Epithelial cell of proximal tubule (primary cell): Measurements from ENCODE around the gene SPDEF. TPM values are rescaled to one million over a fixed set of nuclear protein-coding genes. Genes with fewer than 3 reads are reported as not detected.
A peak's percentile ranks its signal among the peaks of the same experiment; 100 is the strongest.

Experiments
- DNase-seq: peaks from one replicate; pipeline ENCODE4 v3.0.0-alpha.2; 2011; ENCODE audit warnings: low read depth
- H3K4me3 ChIP-seq: 2 replicates; pipeline ENCODE4 v1.5.1; 2011; ENCODE audit warnings: low read depth, mild to moderate bottlenecking, low read length
- CTCF ChIP-seq: conservative IDR thresholded peaks from 2 replicates; pipeline ENCODE4 v1.5.1; 2012; ENCODE audit warnings: low read depth, mild to moderate bottlenecking, low read length
- total RNA-seq: library from RNA; depleted of rRNA; stranded (reverse); fragments of >200 nt; gene quantifications from 2 replicates; pipeline ENCODE4 v1.2.3, GENCODE V29; 2015

The SPDEF gene
- total RNA-seq, 1 donor from 2014 or later: not detected

GRCh38 chr6:34529665-34530327, 26.3 kb downstream of the SPDEF start:
- DNase-seq: peak; percentile 41
- no peak overlapping the region for H3K4me3 ChIP-seq
- TF ChIP-seq CTCF: peak; percentile 26

GRCh38 chr6:34528996-34529664, 27.0 kb downstream of the SPDEF start:
- no peak for DNase-seq
- TF ChIP-seq CTCF: no peak
- no peak overlapping the region for H3K4me3 ChIP-seq

- no peak for TF ChIP-seq CTCF
- no peak overlapping the region for H3K4me3 ChIP-seq
These were observed 28.1 kb downstream of the SPDEF start for GRCh38 chr6:34527751-34528670.

GRCh38 chr6:34526992-34527728, 29.0 kb downstream of the SPDEF start:
- TF ChIP-seq CTCF: peak; percentile 57
- DNase-seq: no peak
- peak overlapping the region; percentile 35 for H3K4me3 ChIP-seq

More at GRCh38 chr6:34527751-34528670, 28.1 kb downstream of the SPDEF start:
- DNase-seq: no peak

- no peak for TF ChIP-seq CTCF
- peak overlapping the region; percentile 35 for H3K4me3 ChIP-seq
- DNase-seq: no peak
These were observed 29.7 kb downstream of the SPDEF start for GRCh38 chr6:34526241-34526972.
